ENCODE results near the gene GOLPH3L.

GRCh38 chr1:150720098-150720497 lies 23.1 kb upstream of the GOLPH3L start:
- TF ChIP-seq CTCF (conservative IDR thresholded peaks at IDR 0.05; ENCODE audit: low read depth, low read length) (no peak), EZH2phosphoT487 (IDR thresholded peaks at IDR 0.05; ENCODE audit: borderline replicate concordance, low read length) (no peak)

All from PC-3 (cell line).